HUES6 (cell line): ENCODE data around the gene AMH.

Experiments
- H3K27ac ChIP-seq: 2 replicates; pipeline ENCODE4 v1.7.0; 2013; ENCODE audit warnings: low read depth, mild to moderate bottlenecking, low read length, inconsistent platforms
- H3K27me3 ChIP-seq: 2 replicates; pipeline ENCODE4 v1.6.1; 2013; ENCODE audit warnings: low read length; ENCODE audit not compliant: control insufficient read depth, insufficient read depth
- H3K36me3 ChIP-seq: 2 replicates; pipeline ENCODE4 v1.6.1; 2013; ENCODE audit warnings: low read length; ENCODE audit not compliant: control insufficient read depth, insufficient read depth
- H3K4me1 ChIP-seq: 2 replicates; pipeline ENCODE4 v1.6.1; 2013; ENCODE audit warnings: low read length; ENCODE audit not compliant: control insufficient read depth, insufficient read depth
- H3K4me3 ChIP-seq: 2 replicates; pipeline ENCODE4 v1.5.1; 2013; ENCODE audit warnings: low read depth, low read length
- H3K9ac ChIP-seq: one replicate; pipeline ENCODE4 v1.6.1; 2013; ENCODE audit warnings: mild to moderate bottlenecking, low read length
- H3K9me3 ChIP-seq: 2 replicates; pipeline ENCODE4 v1.6.1; 2013; ENCODE audit warnings: low read depth, low read length; ENCODE audit not compliant: control insufficient read depth, insufficient read depth

AMH gene

GRCh38 chr19:2244125-2244411 is 5.1 kb upstream of the AMH start:
- peaks cover 76% of the 10 kb centered on the region for H3K36me3 ChIP-seq
- no peaks in the 10 kb centered on the region for H3K27me3 ChIP-seq
- H3K9me3 ChIP-seq = no peaks in the 10 kb centered on the region
- no peak overlapping the region for H3K9ac ChIP-seq
- H3K4me1 ChIP-seq = peaks cover 23% of the 10 kb centered on the region
- no peak overlapping the region for H3K27ac ChIP-seq
- H3K4me3 ChIP-seq = no peak overlapping the region

GRCh38 chr19:2244486-2244885 is 4.6 kb upstream of the AMH start:
- H3K27ac ChIP-seq = no peak overlapping the region
- no peak overlapping the region for H3K4me3 ChIP-seq
- no peak overlapping the region for H3K9ac ChIP-seq
- H3K9me3 ChIP-seq = no peaks in the 10 kb centered on the region
- no peaks in the 10 kb centered on the region for H3K27me3 ChIP-seq
- H3K36me3 ChIP-seq = peaks cover 76% of the 10 kb centered on the region
- H3K4me1 ChIP-seq = peaks cover 20% of the 10 kb centered on the region

- Histone ChIP-seq H3K27me3 (no peaks in the 10 kb centered on the region), H3K4me3 (no peak overlapping the region), H3K9me3 (no peaks in the 10 kb centered on the region), H3K27ac (no peak overlapping the region), H3K4me1 (peaks cover 12% of the 10 kb centered on the region), H3K36me3 (peaks cover 76% of the 10 kb centered on the region), H3K9ac (no peak overlapping the region)
Observed at GRCh38 chr19:2245273-2245672, 3.9 kb upstream of the AMH start.

- H3K27me3 ChIP-seq = no peaks in the 10 kb centered on the region; the same call in 1 of the 2 replicates
- H3K4me1 ChIP-seq = peaks cover 4% of the 10 kb centered on the region
- H3K9me3 ChIP-seq = no peaks in the 10 kb centered on the region
- no peak overlapping the region for H3K9ac ChIP-seq
- H3K4me3 ChIP-seq = no peak overlapping the region
- peaks cover 70% of the 10 kb centered on the region for H3K36me3 ChIP-seq
- no peak overlapping the region for H3K27ac ChIP-seq
Observed at GRCh38 chr19:2246014-2246620, 3.0 kb upstream of the AMH start.

GRCh38 chr19:2246801-2247361 is 2.2 kb upstream of the AMH start:
- Histone ChIP-seq H3K9me3 (no peaks in the 10 kb centered on the region), H3K4me1 (0 out of 2 replicates have a peak, but pooled peaks cover 2% of the 10 kb centered on the region), H3K27ac (no peak overlapping the region), H3K36me3 (peaks cover 63% of the 10 kb centered on the region), H3K9ac (no peak overlapping the region), H3K4me3 (no peak overlapping the region), H3K27me3 (peaks cover 4% of the 10 kb centered on the region; the same call in 1 of the 2 replicates)

- Histone ChIP-seq H3K4me1 (no peaks in the 10 kb centered on the region), H3K4me3 (no peak overlapping the region), H3K9ac (no peak overlapping the region), H3K9me3 (no peaks in the 10 kb centered on the region), H3K27me3 (peaks cover 11% of the 10 kb centered on the region), H3K36me3 (peaks cover 56% of the 10 kb centered on the region), H3K27ac (no peak overlapping the region)
Observed at GRCh38 chr19:2247433-2248101, 1.6 kb upstream of the AMH start.

GRCh38 chr19:2248136-2249009 is 750 bp upstream of the AMH start:
- no peak overlapping the region for H3K9ac ChIP-seq
- no peaks in the 10 kb centered on the region for H3K9me3 ChIP-seq
- peaks cover 19% of the 10 kb centered on the region for H3K27me3 ChIP-seq
- H3K4me3 ChIP-seq = no peak overlapping the region
- peaks cover 48% of the 10 kb centered on the region for H3K36me3 ChIP-seq
- no peak overlapping the region for H3K27ac ChIP-seq
- no peaks in the 10 kb centered on the region; the same call in 1 of the 2 replicates for H3K4me1 ChIP-seq

GRCh38 chr19:2249880-2250765 is 1.0 kb downstream of the AMH start:
- Histone ChIP-seq H3K27me3 (peaks cover 28% of the 10 kb centered on the region), H3K4me3 (no peak overlapping the region; the same call in 1 of the 2 replicates)

GRCh38 chr19:2250766-2251105 is 1.6 kb downstream of the AMH start:
- Histone ChIP-seq H3K4me1 (no peaks in the 10 kb centered on the region; the same call in 1 of the 2 replicates), H3K9ac (no peak overlapping the region), H3K4me3 (no peak overlapping the region; the same call in 1 of the 2 replicates), H3K9me3 (no peaks in the 10 kb centered on the region), H3K27me3 (peaks cover 28% of the 10 kb centered on the region), H3K27ac (no peak overlapping the region), H3K36me3 (peaks cover 25% of the 10 kb centered on the region)

More at GRCh38 chr19:2249880-2250765, 1.0 kb downstream of the AMH start:
- Histone ChIP-seq H3K9ac (no peak overlapping the region), H3K36me3 (peaks cover 31% of the 10 kb centered on the region), H3K4me1 (no peaks in the 10 kb centered on the region; the same call in 1 of the 2 replicates), H3K27ac (no peak overlapping the region), H3K9me3 (no peaks in the 10 kb centered on the region)
